Smooth muscle cell of the brain vasculature (primary cell): ENCODE results near the gene SNCAIP.

Experiments used
- DNase-seq: peaks from one replicate; pipeline ENCODE4 v3.0.0-alpha.2; 2012; ENCODE audit warnings: low read depth, low spot score

Gene SNCAIP

DNA sequence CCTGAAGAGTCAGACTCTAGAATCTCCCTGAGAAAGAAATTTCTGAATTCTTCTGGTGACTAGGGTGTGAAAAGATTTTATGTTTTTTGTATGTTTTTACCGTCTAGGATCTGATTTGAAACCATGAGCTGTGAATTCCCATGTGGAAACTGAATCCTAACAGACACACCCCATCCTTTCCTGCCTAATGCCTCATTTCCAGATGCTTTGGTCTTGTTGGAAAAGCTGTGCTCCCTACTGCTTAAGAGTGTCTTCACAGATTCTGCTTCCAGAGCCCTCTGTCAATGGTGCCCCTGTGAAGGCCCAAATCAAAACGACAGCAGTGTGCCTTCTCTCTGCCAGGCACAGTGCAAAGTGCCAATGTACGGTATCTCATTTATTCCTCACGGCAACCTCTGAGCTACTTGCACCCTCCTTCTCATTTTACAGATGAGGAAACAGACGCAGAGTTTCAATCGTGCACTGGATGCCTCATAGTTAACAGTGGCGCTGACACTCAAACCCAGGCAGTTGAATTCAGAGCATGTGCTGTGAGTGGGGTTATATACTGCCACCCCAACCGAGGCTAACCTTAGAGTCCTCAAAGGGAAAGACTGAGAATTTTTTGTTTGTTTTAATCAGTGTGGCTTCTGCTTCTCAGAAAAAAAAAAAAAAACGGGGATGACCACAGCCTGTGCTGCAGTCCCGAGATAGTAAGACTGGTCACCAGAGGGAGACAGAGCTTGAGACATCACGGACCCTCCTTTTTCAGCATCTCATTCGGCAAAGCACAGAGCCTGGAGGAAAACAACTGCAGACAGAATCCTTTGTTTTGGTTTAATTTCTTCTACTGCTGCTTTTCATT, 188.4 kb downstream of the SNCAIP start:
- no peak for DNase-seq

DNA sequence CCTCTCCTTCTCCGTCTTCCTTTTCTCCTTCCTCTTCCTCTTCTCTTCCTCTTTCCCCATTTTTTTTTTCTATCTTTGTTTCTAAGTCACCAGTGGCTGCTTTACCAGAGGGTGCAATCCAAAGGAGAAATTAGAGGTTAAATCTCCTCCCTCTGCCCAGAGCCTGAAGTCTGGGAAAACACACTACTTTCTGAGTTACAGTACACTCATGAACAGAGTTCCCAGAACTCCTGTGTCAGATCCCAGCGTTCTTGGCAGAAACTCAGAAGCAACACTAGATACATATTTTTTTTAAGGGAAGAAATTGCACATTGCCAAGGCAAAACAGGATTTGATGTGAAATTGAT, 189.0 kb downstream of the SNCAIP start:
- no peak for DNase-seq

DNA sequence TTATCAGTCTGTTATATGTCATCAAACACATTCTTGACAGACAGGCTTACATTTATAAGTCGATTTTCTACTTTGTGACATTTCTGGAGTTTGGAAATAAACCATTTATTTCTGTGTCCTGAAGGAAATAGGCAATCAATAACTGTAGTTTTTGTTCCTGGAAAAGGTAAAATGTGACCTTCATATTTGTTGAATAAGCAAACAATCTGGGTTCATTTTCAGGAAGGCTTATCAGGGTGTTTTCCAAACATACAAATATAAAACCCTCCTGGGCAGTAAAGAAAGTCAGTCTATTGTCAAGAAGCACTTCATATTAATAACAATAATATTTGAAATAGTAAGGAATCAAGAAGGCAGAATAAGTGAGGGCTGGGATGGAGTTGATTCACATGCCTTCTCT, 195.0 kb downstream of the SNCAIP start:
- no peak for DNase-seq

DNA sequence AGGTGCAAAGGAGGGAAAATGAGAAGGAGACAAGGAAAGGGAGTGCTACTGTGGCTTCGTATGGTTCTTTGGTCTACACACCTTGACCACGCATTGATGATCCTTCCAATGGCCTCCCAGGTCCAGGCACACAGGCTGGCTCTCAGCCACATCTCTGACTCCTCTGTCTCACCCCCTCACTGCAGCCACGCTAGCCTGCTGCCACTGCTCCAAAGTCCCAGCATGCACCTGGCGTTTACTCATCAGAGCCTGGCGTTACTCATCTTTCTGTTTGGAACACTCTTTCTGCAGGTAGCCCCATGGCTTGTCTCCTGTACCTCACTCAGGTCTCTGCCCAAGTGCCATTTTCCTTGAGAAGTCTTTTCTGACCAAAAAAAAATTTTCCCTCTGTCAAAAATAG, 195.5 kb downstream of the SNCAIP start:
- no peak for DNase-seq

DNA sequence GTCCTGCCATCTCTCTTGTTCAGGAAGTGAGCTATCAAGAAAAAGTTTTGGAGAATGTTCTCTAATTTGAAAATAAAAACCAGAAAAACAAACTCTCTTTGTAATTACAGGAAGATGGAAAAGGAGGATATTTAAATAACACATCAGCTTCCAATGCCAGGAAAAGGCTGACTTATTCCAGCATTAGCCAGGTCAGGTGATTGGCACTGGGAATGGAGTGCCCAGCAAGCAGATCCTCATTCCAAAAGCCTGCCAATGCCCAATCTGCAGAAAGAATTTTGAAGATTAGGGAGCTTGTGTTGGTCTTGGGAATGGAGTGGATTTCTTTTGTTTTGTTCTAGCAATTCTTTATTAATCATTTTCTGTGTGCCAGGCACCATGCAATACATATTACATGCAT, 196.6 kb downstream of the SNCAIP start:
- no peak for DNase-seq
